RCC 7860 (cell line): Measurements from ENCODE around the gene ETNK1.
A peak's percentile ranks its signal among the peaks of the same experiment; 100 is the strongest.

Experiments used
- DNase-seq: peaks from one replicate; pipeline ENCODE4 v3.0.0-alpha.2; 2015; ENCODE audit warnings: low spot score
- FAIRE-seq: peaks from 2 replicates; lab custom pipeline; 2012; peaks lifted over from hg19 to GRCh38; lab: Jason Lieb, UNC

Gene ETNK1

GRCh38 chr12:22731236-22731635 is 106.3 kb downstream of the ETNK1 start:
- FAIRE-seq = no peak
- DNase-seq = no peak

GRCh38 chr12:22733756-22734155 is 108.8 kb downstream of the ETNK1 start:
- peak; percentile 37 for DNase-seq
- no peak for FAIRE-seq

- FAIRE-seq = peak; percentile 94
- peak; percentile 58 for DNase-seq
Observed at GRCh38 chr12:22738945-22739344, 114.0 kb downstream of the ETNK1 start.
